GM10248 (cell line): Measurements from ENCODE around the gene KRTAP10-7.

ENCODE experiments used
- CTCF ChIA-PET: fragments of 300-600 bp; sonication (Branson Sonifier 250); formaldehyde crosslinking; extraction: SDS; loops from one replicate; lab custom pipeline; 2021; ENCODE audit warnings: antibody characterized with exemption; lab: Yijun Ruan, JAX
- POLR2A ChIA-PET: fragments of 350-650 bp; sonication (Branson Sonifier 250); formaldehyde crosslinking; extraction: SDS; loops from one replicate; lab custom pipeline; 2020; ENCODE audit warnings: antibody characterized with exemption; lab: Yijun Ruan, JAX
- DNase-seq: peaks from one replicate; pipeline ENCODE4 v3.0.0; 2012; ENCODE audit errors: extremely low spot score
- TF ChIP-seq, protein P1 (sequence below): IDR thresholded peaks from 2 replicates; pipeline ENCODE4 v1.5.1; 2012; ENCODE audit warnings: mild to moderate bottlenecking, low read depth; ENCODE audit errors: extremely low read depth, missing control alignments, control extremely low read depth

Gene KRTAP10-7

DNA sequence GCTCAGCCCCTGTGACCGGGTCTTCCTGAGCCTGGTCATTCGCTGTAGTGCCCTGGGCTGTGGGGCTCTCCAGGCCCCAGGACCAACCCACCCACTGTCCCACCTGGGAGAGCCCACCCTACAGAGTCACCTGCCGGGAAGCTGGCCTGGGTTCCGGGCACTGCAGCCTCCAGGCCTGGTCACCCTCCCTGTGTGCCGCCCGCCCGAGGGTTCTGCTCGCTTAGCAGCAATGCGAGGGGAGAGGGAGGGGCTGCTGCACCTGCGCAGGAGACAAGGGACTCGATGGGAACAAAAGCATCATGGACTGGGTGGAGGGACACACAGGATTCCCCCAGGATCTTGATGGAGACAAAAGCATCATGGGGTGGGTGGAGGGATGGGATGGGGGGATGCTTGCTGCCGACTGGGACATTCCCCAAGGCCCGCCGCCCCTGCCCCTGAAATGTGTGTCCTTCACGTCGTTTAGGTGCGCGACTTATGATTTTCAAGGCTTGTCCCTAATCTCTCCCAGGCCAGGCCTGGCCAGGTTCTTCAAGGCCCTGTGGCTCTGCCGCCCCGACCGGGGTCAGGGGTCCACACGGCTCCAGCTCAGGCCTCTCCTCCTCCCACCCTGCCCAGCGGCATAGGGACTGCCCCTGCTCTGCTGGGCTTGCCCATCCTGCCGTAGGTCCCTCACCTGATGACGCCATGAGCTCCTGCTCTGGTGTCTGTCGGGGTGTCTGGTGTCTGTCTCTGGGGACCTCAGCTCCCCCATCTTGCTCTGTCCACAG lies 13.2 kb downstream of the KRTAP10-7 start:
- CTCF ChIA-PET = no interaction called here
- POLR2A ChIA-PET = no interaction called here
- TF ChIP-seq, protein P1, sequence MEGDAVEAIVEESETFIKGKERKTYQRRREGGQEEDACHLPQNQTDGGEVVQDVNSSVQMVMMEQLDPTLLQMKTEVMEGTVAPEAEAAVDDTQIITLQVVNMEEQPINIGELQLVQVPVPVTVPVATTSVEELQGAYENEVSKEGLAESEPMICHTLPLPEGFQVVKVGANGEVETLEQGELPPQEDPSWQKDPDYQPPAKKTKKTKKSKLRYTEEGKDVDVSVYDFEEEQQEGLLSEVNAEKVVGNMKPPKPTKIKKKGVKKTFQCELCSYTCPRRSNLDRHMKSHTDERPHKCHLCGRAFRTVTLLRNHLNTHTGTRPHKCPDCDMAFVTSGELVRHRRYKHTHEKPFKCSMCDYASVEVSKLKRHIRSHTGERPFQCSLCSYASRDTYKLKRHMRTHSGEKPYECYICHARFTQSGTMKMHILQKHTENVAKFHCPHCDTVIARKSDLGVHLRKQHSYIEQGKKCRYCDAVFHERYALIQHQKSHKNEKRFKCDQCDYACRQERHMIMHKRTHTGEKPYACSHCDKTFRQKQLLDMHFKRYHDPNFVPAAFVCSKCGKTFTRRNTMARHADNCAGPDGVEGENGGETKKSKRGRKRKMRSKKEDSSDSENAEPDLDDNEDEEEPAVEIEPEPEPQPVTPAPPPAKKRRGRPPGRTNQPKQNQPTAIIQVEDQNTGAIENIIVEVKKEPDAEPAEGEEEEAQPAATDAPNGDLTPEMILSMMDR = no peak
- DNase-seq = no peak

DNA sequence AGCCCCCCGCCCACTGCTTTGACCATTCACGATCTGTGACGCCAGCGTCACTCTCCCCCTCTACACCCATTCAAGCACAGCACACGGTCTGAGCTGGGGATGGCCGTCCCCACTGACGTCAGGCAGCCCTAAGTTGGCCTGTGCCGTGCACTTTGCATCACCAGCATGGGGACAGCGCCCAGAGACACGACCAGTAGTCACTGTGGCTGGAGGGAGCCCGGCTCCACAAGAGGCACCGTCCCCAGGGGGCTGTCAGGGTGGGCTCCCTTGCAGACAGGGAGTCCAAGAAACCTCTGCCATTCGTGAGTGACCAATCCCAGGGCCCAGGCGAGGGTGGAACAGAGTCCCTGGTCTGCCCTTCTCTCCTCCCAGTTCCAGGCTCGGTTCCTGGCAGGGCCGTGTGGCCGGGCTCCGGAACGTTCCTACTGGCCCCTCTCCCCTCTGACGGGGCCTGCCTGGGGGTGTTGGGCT lies 13.8 kb downstream of the KRTAP10-7 start:
- no peak for DNase-seq
- TF ChIP-seq, protein P1 = no peak
- CTCF ChIA-PET = no interaction called here
- POLR2A ChIA-PET = no interaction called here

DNA sequence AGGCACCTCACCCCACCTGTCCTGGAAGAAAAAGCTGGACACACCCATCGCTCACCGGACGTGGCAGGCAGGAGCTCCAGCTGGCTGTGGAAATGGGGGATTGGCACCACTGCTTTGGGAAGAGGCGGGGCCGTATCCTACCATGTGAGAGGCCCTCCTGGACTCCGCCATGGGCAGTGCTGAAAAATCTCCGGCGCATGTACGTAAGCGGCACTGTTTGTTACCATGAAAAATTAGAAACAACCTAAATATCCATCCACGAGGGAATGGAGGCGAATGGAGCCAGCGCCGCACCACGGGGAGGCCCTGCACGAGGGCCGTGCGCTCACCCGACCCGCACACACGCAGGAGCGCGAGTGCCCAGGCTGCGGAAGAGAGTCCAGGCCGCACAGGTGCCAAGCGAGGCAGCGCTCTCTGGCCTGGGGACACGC lies 14.6 kb downstream of the KRTAP10-7 start:
- TF ChIP-seq, protein P1 = no peak
- no peak for DNase-seq
- CTCF ChIA-PET = no interaction called here
- POLR2A ChIA-PET = no interaction called here

DNA sequence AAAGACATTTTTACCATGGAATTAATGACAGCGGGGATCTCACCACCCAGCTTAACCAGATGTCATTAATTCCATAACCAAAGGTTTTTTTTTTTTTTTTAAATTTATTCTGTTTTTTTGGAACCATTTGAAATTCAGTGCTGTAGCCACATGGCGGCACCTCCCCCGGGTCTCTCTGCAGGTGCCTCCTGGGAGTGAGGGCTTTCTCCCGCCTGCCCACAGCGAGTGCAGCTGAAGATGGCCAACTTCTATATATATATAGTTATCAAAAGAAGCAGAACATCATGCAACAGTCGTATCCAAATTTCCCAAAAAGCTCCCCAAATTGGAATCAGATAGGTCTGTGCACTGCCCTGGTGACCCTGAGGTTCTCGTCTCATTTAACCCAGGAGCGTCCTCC lies 15.1 kb downstream of the KRTAP10-7 start:
- DNase-seq = no peak
- CTCF ChIA-PET = no interaction called here
- POLR2A ChIA-PET = no interaction called here
- TF ChIP-seq, protein P1 = no peak

DNA sequence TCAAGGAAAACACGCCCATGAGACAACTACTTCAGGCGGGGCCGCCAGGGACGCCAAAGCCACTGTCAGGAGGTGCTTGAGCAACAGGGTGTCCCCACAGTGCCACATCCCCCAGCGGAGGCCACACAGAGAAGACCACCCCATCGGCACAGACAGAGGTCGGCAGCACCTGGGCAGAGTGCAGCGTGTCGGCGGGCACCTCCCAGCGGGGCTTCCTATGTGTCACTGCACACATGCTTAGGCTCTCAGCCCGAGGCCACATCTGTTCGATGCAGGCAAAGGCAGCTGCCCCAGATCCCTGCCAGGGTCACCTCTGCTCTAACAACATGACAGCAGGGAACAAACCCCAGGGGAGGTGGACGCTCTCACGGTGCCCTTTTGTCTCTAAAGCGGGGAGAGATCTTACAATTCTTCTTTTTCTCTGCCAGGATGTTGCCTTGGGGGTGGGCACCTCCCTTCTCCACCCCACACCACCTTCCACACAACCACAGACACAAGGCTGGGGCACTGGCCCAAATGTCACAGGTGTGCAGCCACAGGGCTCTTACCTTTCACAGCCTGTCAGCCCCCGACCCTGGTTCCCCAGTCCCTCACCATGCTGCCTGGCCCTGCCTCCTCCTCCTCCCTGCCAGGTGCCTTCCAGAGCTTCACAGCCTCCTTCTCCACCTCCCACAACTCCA lies 15.7 kb downstream of the KRTAP10-7 start:
- no peak for DNase-seq
- POLR2A ChIA-PET = no interaction called here

DNA sequence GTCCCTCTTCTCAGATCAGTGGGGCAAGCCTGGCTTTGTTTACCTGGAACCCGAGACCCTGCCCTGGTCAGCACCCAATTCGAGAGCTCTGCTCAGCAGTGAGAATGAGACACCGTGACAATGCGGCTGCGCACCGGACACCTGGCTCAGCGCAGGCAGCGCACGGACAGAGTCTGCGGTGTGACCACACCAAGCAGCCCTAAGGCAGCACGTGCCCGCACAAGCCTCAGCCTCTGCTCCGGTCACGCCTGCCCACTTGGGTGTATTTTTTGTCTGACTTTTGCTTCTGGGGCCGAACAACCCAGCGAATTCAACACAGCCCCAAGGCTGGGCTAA lies 16.2 kb downstream of the KRTAP10-7 start:
- POLR2A ChIA-PET = no interaction called here
- CTCF ChIA-PET = no interaction called here
- TF ChIP-seq, protein P1 = no peak
- no peak for DNase-seq

More for the DNA sequence above, 15.7 kb downstream of the KRTAP10-7 start:
- CTCF ChIA-PET = no interaction called here
- TF ChIP-seq, protein P1 = no peak
